HepG2 (cell line): Measurements from ENCODE around the gene ANKRD10. TPM values are rescaled to one million over a fixed set of nuclear protein-coding genes. Genes with fewer than 3 reads are reported as not detected.

Source experiments
- ATAC-seq: fragments of 200-7000 bp; cut with Tn5 transposase; 3 replicates; pipeline ENCODE4 v1.9.1; 2020; ENCODE audit warnings: mild to moderate bottlenecking, moderate library complexity
- BruUV-seq: library from RNA; stranded (reverse); fragments of 400-500 nt; replicated peaks from 2 replicates; lab custom pipeline; 2021; lab: Mats Ljungman, UMichigan
- CTCF ChIA-PET: fragments of 300-600 bp; formaldehyde crosslinking; extraction: SDS; loops from one replicate; lab custom pipeline; 2021; ENCODE audit warnings: low total read pairs, inconsistent platforms, low intra/inter-chr PET ratio; lab: Yijun Ruan, JAX
- POLR2A ChIA-PET: fragments of 350-600 bp; sonication (Branson Sonifier 250); formaldehyde crosslinking; loops from one replicate; lab custom pipeline; 2020; ENCODE audit warnings: antibody characterized with exemption, inconsistent platforms; lab: Yijun Ruan, JAX
- DNase-seq: peaks from one replicate; pipeline ENCODE4 v3.0.0-alpha.2; 2015; ENCODE audit warnings: low spot score
- FAIRE-seq: peaks from 3 replicates; lab custom pipeline; 2011; peaks lifted over from hg19 to GRCh38; lab: Jason Lieb, UNC
- H2AFZ ChIP-seq: one replicate; pipeline ENCODE4 v1.6.1; 2011; ENCODE audit warnings: low read length, inconsistent platforms
- H3K27ac ChIP-seq: fragments of 300-600 bp; 3 replicates; pipeline ENCODE4 v1.8.0; 2011; ENCODE audit warnings: mixed run types, mild to moderate bottlenecking, mixed read lengths, low read length, inconsistent platforms; ENCODE audit not compliant: insufficient read depth; ENCODE audit errors: extremely low read length
- H3K27me3 ChIP-seq, 2 experiments: fragments of 200-600 bp in 1 of 2; 2 replicates in 1 of 2; 3 replicates in 1 of 2; pipeline versions ENCODE4 v1.6.0 to v1.8.0; 2011; ENCODE audit warnings: low read length in 2 of 2, mild to moderate bottlenecking in 2 of 2, moderate library complexity in 2 of 2, inconsistent platforms in 1 of 2; ENCODE audit not compliant: insufficient read depth in 2 of 2, control insufficient read depth in 1 of 2
- H3K36me3 ChIP-seq, 2 experiments: fragments of 200-600 bp in 1 of 2; replicated peaks in 1 of 2; 2 replicates in 1 of 2; 3 replicates in 1 of 2; pipeline versions ENCODE4 v1.5.1 to v1.8.0; 2011; ENCODE audit warnings: low read length in 2 of 2, inconsistent platforms in 1 of 2; ENCODE audit not compliant: insufficient read depth in 2 of 2, control insufficient read depth in 1 of 2
- H3K4me1 ChIP-seq: 2 replicates; pipeline ENCODE4 v1.5.1; 2012; ENCODE audit warnings: low read length, inconsistent platforms; ENCODE audit not compliant: insufficient read depth
- H3K4me2 ChIP-seq: 2 replicates; pipeline ENCODE4 v1.6.0; 2011; ENCODE audit warnings: low read depth, low read length, inconsistent platforms
- H3K4me3 ChIP-seq, 3 experiments: fragments of 200-600 bp in 1 of 3; sonication (generic), shearing (Covaris generic) in 1 of 3; replicated peaks in 1 of 3; 2 replicates each; pipeline ENCODE4 v1.5.1; 2011 to 2016; ENCODE audit warnings: low read length in 3 of 3, inconsistent platforms in 2 of 3, low read depth in 2 of 3, mild to moderate bottlenecking in 2 of 3, control low read depth in 1 of 3, mixed read lengths in 1 of 3; ENCODE audit not compliant: insufficient read depth in 1 of 3
- H3K79me2 ChIP-seq: one replicate; pipeline ENCODE4 v1.6.1; 2011; ENCODE audit warnings: low read length, inconsistent platforms; ENCODE audit not compliant: insufficient read depth
- H3K9ac ChIP-seq: 2 replicates; pipeline ENCODE4 v1.6.0; 2011; ENCODE audit warnings: mild to moderate bottlenecking, low read depth, low read length, inconsistent platforms; ENCODE audit not compliant: insufficient read depth
- H3K9me3 ChIP-seq: 2 replicates; pipeline ENCODE4 v1.5.1; 2012; ENCODE audit warnings: mild to moderate bottlenecking, low read length
- H4K20me1 ChIP-seq: 2 replicates; pipeline ENCODE4 v1.6.0; 2011; ENCODE audit warnings: inconsistent platforms, mild to moderate bottlenecking, low read length, moderate library complexity; ENCODE audit not compliant: insufficient read depth
- FLYWCH1 ChIP-seq: sonication (generic); formaldehyde crosslinking; IDR thresholded peaks from 2 replicates; pipeline ENCODE4 v1.8.1; 2023; ENCODE audit warnings: mild to moderate bottlenecking, missing genetic modification reagents
- HMGXB4 ChIP-seq, 2 experiments: sonication (generic) in 1 of 2; formaldehyde crosslinking in 1 of 2; IDR thresholded peaks; 2 replicates each; pipeline versions ENCODE4 v1.4.0 to v1.6.1; 2018 to 2020; ENCODE audit warnings: missing genetic modification reagents in 2 of 2, borderline replicate concordance in 1 of 2, low read depth in 1 of 2, mild to moderate bottlenecking in 1 of 2, missing biosample characterization in 1 of 2
- MXD1 ChIP-seq: sonication (generic); formaldehyde crosslinking; IDR thresholded peaks from 2 replicates; pipeline ENCODE4 v1.4.0; 2020; ENCODE audit warnings: mild to moderate bottlenecking, missing genetic modification reagents
- SRSF9 ChIP-seq: fragments of 200-400 bp; formaldehyde crosslinking; IDR thresholded peaks from 2 replicates; pipeline ENCODE4 v1.6.1; 2018; ENCODE audit warnings: borderline replicate concordance, mild to moderate bottlenecking, low read depth, low read length; ENCODE audit not compliant: insufficient read depth, poor library complexity, severe bottlenecking
- YEATS4 ChIP-seq: sonication (generic); formaldehyde crosslinking; IDR thresholded peaks from 2 replicates; pipeline ENCODE4 v1.4.0; 2020; ENCODE audit warnings: missing genetic modification reagents, borderline replicate concordance
- ZFY ChIP-seq: sonication (generic); formaldehyde crosslinking; IDR thresholded peaks from 2 replicates; pipeline ENCODE4 v1.4.0; 2020; ENCODE audit warnings: missing genetic modification reagents
- ZNF101 ChIP-seq: sonication (generic); formaldehyde crosslinking; IDR thresholded peaks from 2 replicates; pipeline ENCODE4 v1.4.0; 2020; ENCODE audit warnings: mild to moderate bottlenecking, low read depth, missing genetic modification reagents, borderline replicate concordance
- ZNF263 ChIP-seq: sonication (generic); formaldehyde crosslinking; IDR thresholded peaks from 2 replicates; pipeline ENCODE4 v1.4.0; 2020; ENCODE audit warnings: missing genetic modification reagents
- ZNF280D ChIP-seq: sonication (generic); formaldehyde crosslinking; IDR thresholded peaks from 2 replicates; pipeline ENCODE4 v1.5.1; 2020; ENCODE audit warnings: mild to moderate bottlenecking, missing genetic modification reagents
- ZNF383 ChIP-seq: sonication (generic); formaldehyde crosslinking; IDR thresholded peaks from 2 replicates; pipeline ENCODE4 v1.4.0; 2020; ENCODE audit warnings: missing genetic modification reagents, mild to moderate bottlenecking, borderline replicate concordance
- ZNF431 ChIP-seq: sonication (generic); formaldehyde crosslinking; IDR thresholded peaks from 2 replicates; pipeline ENCODE4 v1.9.0; 2022; ENCODE audit warnings: missing genetic modification reagents, low read depth, mild to moderate bottlenecking, borderline replicate concordance
- ZNF775 ChIP-seq: sonication (generic); formaldehyde crosslinking; IDR thresholded peaks from 2 replicates; pipeline ENCODE4 v1.4.0; 2020; ENCODE audit warnings: missing genetic modification reagents, mild to moderate bottlenecking, moderate library complexity, borderline replicate concordance
- WGBS: methylation state at CpG from one replicate; pipeline ENCODE4 v1.1.6; 2017; ENCODE audit warnings: low lambda C conversion rate; 5-methylcytosine and 5-hydroxymethylcytosine counted together
- in situ Hi-C: cut with HindIII; loops from 2 replicates; pipeline ENCODE4 v1.10.0; 2017; ENCODE audit warnings: low pct_unique_long_range_greater_than_20kb; ENCODE audit not compliant: extremely low pct_ligation_motif_present
- intact Hi-C: fragments of 100-400 bp; cut with micrococcal nuclease; formaldehyde crosslinking; loops from one replicate; pipeline ENCODE4 v1.10.0; 2022; ENCODE audit not compliant: unreplicated experiment
- polyA plus RNA-seq, 8 experiments: library from polyadenylated mRNA; depleted of rRNA in 3 of 8; stranded (reverse) in 7 of 8; unstranded in 1 of 8; fragments of >200 nt; fragmentation: Illumina TruSeq in 4 of 8; extraction: Trizol in 4 of 8; gene quantifications; 2 replicates each; pipeline versions ENCODE4 v1.2.1 to v1.2.3, GENCODE V29; 2011 to 2016; ENCODE audit warnings: low read depth in 4 of 8, missing spikeins in 1 of 8, mixed read lengths in 1 of 8; ENCODE audit not compliant: insufficient read depth in 1 of 8
- total RNA-seq, 5 experiments: library from RNA; depleted of rRNA; stranded (reverse); fragments of >200 nt; fragmentation: Illumina TruSeq; extraction: Trizol; gene quantifications; 2 replicates each; pipeline ENCODE4 v1.2.3, GENCODE V29; 2016; ENCODE audit warnings: low read depth in 1 of 5
- TF ChIP-seq, protein P1 (sequence below), 2 experiments: sonication (generic) in 1 of 2; formaldehyde crosslinking in 1 of 2; IDR thresholded peaks; 2 replicates each; pipeline versions ENCODE4 v1.4.0 to v1.6.1; 2016 to 2020; ENCODE audit warnings: borderline replicate concordance in 1 of 2, low read depth in 1 of 2, mild to moderate bottlenecking in 1 of 2, missing genetic modification reagents in 1 of 2

The ANKRD10 gene
- total and polyA plus RNA-seq, 2 of the 13 experiments (the other 11 are each of a cell fraction or from before 2014, with no cell fraction given) = 108 to 115 TPM

GRCh38 chr13:110936519-110936918 is 21.6 kb upstream of the ANKRD10 start:
- Histone ChIP-seq H3K4me2 (no peak overlapping the region), H3K4me1 (no peaks in the 10 kb centered on the region), H3K27me3 (peaks cover 6 to 31% of the 10 kb centered on the region in 2 experiments; a peak in 4 of 5 replicates), H3K9me3 (no peaks in the 10 kb centered on the region), H3K4me3 (no peak overlapping the region), H3K79me2 (no peaks in the 10 kb centered on the region), H3K27ac (no peak overlapping the region), H3K9ac (no peak overlapping the region), H4K20me1 (no peaks in the 10 kb centered on the region), H2AFZ (no peak overlapping the region), H3K36me3 (no peaks in the 10 kb centered on the region)
- ATAC-seq = no peak
- FAIRE-seq = no peak
- 80% methylated on average over 21 of the region's 23 CpGs for WGBS
- intact Hi-C loops = no loop called here
- DNase-seq = no peak
- no TSS peak for BruUV-seq
- ChIA-PET POLR2A (no interaction called here), CTCF (no interaction called here)
- in situ Hi-C loops = loop anchor here (25.0 kb wide), 1 partner anchor 276 kb away; no protein-coding TSS in a partner anchor
- TF ChIP-seq ZNF263 (CRISPR knock-in tag) (no peak), SRSF9 (no peak), FLYWCH1 (CRISPR knock-in tag) (no peak), ZNF431 (CRISPR knock-in tag) (no peak), ZFY (CRISPR knock-in tag) (no peak), HMGXB4 (CRISPR knock-in tag; IDR thresholded peaks at IDR 0.05; ENCODE audit: borderline replicate concordance in 1 of 2, low read depth in 1 of 2) (no peak), ZNF775 (no peak), MXD1 (CRISPR knock-in tag) (no peak), ZNF383 (CRISPR knock-in tag) (no peak), ZNF280D (CRISPR knock-in tag) (no peak), ZNF101 (CRISPR knock-in tag) (no peak), YEATS4 (CRISPR knock-in tag) (no peak)
- TF ChIP-seq, protein P1, sequence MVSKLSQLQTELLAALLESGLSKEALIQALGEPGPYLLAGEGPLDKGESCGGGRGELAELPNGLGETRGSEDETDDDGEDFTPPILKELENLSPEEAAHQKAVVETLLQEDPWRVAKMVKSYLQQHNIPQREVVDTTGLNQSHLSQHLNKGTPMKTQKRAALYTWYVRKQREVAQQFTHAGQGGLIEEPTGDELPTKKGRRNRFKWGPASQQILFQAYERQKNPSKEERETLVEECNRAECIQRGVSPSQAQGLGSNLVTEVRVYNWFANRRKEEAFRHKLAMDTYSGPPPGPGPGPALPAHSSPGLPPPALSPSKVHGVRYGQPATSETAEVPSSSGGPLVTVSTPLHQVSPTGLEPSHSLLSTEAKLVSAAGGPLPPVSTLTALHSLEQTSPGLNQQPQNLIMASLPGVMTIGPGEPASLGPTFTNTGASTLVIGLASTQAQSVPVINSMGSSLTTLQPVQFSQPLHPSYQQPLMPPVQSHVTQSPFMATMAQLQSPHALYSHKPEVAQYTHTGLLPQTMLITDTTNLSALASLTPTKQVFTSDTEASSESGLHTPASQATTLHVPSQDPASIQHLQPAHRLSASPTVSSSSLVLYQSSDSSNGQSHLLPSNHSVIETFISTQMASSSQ (IDR thresholded peaks at IDR 0.05; ENCODE audit: low read depth) = no peak
- TF ChIP-seq, protein P1 (CRISPR knock-in tag; IDR thresholded peaks at IDR 0.05; ENCODE audit: borderline replicate concordance) = no peak
